ENCODE results near the gene KIAA0232.

DNA sequence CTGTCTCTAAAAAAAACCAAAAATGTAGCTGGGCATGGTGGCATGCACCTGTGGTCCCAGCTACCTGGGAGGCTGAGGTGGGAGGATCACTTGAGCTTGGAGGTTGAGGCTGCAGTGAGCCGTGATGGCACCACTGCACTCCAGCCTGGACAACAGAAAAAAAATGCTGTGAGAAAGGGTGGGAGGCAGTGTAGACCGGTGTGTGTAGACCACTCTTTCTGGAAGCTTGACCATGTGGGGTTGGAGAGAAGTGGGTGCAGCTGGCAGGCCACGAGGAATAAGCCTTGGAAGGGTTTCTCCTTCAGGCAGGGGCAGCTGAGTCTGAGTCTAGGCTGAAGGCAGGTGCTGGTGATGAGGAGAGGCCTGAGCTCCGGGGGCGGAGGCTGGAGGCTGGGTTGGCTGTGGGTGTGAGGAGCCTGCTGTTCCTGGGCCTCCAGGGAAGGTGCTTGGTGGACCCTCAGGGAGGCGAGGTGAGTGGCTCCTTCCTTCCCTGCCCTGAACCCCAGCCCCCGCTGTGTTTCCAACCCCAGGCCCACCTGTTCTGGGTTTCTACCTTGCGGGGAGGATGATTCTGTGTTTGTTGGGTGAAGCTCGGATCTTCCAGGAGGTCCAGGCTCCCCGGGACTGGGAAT, 117.8 kb downstream of the KIAA0232 start:
- TF ChIP-seq, protein P1, sequence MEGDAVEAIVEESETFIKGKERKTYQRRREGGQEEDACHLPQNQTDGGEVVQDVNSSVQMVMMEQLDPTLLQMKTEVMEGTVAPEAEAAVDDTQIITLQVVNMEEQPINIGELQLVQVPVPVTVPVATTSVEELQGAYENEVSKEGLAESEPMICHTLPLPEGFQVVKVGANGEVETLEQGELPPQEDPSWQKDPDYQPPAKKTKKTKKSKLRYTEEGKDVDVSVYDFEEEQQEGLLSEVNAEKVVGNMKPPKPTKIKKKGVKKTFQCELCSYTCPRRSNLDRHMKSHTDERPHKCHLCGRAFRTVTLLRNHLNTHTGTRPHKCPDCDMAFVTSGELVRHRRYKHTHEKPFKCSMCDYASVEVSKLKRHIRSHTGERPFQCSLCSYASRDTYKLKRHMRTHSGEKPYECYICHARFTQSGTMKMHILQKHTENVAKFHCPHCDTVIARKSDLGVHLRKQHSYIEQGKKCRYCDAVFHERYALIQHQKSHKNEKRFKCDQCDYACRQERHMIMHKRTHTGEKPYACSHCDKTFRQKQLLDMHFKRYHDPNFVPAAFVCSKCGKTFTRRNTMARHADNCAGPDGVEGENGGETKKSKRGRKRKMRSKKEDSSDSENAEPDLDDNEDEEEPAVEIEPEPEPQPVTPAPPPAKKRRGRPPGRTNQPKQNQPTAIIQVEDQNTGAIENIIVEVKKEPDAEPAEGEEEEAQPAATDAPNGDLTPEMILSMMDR (IDR thresholded peaks at IDR 0.05; ENCODE audit: low read depth, low read length, missing input control), result no peak
- TF ChIP-seq, protein P2, sequence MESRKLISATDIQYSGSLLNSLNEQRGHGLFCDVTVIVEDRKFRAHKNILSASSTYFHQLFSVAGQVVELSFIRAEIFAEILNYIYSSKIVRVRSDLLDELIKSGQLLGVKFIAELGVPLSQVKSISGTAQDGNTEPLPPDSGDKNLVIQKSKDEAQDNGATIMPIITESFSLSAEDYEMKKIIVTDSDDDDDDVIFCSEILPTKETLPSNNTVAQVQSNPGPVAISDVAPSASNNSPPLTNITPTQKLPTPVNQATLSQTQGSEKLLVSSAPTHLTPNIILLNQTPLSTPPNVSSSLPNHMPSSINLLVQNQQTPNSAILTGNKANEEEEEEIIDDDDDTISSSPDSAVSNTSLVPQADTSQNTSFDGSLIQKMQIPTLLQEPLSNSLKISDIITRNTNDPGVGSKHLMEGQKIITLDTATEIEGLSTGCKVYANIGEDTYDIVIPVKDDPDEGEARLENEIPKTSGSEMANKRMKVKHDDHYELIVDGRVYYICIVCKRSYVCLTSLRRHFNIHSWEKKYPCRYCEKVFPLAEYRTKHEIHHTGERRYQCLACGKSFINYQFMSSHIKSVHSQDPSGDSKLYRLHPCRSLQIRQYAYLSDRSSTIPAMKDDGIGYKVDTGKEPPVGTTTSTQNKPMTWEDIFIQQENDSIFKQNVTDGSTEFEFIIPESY (IDR thresholded peaks at IDR 0.05), result no peak
- TF ChIP-seq TAF1 (conservative IDR thresholded peaks at IDR 0.05) (no peak), EGR1 (IDR thresholded peaks at IDR 0.05; ENCODE audit: low read depth in 2 of 2) (no peak), RAD21 (IDR thresholded peaks at IDR 0.05) (no peak), YY1 (IDR thresholded peaks at IDR 0.05) (no peak), MAX (IDR thresholded peaks at IDR 0.05) (no peak), FOXA2 (IDR thresholded peaks at IDR 0.05) (no peak), RXRA (IDR thresholded peaks at IDR 0.05) (no peak)
- TF ChIP-seq, protein P3, sequence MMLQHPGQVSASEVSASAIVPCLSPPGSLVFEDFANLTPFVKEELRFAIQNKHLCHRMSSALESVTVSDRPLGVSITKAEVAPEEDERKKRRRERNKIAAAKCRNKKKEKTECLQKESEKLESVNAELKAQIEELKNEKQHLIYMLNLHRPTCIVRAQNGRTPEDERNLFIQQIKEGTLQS (IDR thresholded peaks at IDR 0.05), result no peak
